Measurements from ENCODE around the gene PCSK5.
"Not testable (repeated sequence)": the region's sequence is repeated elsewhere in the genome, so short reads cannot be mapped to it uniquely, and the experiment has no call there.

Gene PCSK5

DNA sequence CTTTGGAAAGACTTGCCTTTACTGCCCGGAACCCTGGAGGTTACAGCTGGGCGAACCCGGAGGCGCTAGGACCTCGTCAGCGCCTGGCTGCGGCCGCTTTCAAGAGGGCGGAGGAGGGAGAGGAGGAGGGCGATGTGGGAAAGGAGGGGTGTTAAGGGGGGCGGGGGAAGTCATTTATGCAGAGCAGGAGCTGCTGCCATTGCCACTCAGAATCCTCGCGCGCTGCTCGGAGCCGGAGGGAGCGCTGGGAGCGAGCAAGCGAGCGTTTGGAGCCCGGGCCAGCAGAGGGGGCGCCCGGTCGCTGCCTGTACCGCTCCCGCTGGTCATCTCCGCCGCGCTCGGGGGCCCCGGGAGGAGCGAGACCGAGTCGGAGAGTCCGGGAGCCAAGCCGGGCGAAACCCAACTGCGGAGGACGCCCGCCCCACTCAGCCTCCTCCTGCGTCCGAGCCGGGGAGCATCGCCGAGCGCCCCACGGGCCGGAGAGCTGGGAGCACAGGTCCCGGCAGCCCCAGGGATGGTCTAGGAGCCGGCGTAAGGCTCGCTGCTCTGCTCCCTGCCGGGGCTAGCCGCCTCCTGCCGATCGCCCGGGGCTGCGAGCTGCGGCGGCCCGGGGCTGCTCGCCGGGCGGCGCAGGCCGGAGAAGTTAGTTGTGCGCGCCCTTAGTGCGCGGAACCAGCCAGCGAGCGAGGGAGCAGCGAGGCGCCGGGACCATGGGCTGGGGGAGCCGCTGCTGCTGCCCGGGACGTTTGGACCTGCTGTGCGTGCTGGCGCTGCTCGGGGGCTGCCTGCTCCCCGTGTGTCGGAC lies at the start of gene PCSK5:
Gene PCSK5 (plus strand): TSS at position 202 of the 805 bp plus-strand sequence. CDS start 509 bp downstream, at position 711.
- DNase-seq (ENCODE audit: low spot score): peak; percentile 88

DNA sequence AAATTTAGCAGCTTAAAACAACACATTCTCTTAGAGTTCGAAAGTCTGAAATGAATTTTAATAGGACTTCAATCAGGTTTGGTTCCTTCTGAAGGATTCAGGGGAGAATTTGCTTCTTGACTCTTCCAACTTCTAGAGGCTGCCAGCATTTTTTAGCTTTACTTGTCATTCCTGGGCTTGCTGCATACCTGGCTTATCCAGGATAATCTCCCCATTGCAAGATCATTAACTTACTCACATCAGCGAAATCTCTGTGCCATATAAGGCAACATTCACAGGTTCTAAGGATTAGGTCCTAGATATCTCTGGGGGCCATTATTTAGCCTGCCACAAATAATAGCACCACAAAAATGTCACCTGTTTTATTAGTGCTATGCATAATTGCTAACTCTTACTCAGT lies 46.2 kb upstream of the PCSK5 start:
- DNase-seq (ENCODE audit: low spot score): no peak

DNA sequence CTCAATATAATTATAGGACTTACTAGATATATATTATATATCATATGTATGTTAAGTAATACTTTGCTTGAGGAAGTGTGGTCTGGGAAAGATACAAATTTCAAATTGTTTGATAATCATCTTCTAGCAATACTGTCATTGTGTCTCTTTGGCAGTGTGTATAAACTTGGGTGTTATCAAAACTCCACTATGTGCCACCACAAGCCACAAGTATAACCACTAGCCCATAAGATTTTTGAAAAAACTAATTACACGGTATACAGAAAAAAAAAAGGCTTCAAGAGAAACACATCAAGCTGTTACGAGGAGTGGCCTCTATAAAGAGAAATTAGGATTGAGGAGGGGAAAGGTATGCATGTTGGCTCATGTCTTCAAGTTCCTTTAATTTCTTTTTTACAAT lies 44.7 kb upstream of the PCSK5 start:
- DNase-seq (ENCODE audit: low spot score): no peak

DNA sequence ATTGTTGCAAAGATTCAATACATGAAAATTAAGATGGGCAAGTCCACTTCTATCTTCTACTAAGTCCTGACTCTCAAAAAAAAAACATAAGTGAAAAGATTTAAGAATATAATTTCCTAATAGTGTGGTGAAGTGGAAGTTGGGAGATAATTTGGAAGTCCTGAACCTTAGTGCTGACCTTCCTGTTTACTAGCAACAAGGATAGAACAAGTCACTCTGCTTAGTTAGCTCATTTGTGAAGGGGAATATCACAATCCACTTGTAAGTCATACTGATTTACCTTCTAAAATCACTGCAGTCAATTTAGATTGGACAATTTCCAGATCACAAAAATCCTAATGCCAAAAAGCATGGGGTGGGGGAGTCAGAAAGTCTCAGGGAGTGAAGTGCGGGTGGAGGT lies 43.4 kb upstream of the PCSK5 start:
- DNase-seq (ENCODE audit: low spot score): no peak

DNA sequence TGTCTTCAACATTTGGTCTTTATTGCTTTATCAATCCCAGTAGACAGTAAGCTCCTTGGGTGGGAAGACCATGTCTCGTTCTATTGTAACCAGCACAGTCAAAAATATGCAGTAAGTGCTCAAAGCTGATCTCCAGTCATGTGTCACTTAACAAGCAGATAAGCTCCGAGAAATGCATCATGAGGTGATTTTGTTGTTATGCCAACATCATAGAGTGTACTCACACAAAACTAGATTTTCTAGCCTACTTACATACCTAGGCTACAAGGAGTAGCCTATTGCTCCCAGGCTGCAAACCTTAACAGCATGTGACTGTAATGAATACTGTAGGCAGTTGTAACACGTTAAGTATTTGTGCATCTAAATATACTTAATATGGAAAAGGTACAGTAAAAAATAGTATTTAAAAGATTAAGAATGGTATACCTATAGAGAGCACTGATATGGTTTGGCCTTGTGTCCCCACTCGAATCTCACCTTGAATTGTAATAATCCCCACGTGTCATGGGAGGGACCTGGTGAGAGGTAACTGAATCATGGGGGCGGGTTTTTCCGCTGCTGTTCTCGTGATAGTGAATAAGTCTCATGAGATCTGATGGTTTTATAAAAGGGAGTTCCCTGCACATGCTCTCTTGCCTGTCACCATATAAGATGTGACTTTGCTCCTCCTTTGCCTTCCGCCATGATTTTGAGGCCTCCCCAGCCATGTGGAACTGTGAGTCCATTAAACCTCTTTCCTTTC lies 39.8 kb upstream of the PCSK5 start:
- DNase-seq (ENCODE audit: low spot score): no peak

DNA sequence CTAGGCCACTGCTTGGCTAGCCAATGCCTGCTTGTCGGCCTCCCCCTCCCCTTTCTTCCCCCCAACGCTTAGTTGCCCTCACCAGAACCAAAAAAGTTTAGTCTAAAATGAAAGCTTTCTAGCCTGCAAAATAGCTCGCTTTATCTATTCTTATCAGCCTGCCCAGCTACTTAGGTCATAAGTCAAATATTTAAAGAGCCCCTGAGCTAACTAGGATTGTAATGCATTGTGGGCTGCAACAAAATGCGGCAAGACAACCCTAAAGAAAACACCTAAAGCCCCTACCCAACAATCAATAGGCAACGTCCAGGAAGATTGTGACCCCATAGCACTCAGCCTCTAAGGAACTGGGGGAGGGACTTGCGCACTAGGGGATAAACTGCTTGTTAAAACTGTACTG lies 38.6 kb upstream of the PCSK5 start:
- no peak for DNase-seq (ENCODE audit: low spot score)

DNA sequence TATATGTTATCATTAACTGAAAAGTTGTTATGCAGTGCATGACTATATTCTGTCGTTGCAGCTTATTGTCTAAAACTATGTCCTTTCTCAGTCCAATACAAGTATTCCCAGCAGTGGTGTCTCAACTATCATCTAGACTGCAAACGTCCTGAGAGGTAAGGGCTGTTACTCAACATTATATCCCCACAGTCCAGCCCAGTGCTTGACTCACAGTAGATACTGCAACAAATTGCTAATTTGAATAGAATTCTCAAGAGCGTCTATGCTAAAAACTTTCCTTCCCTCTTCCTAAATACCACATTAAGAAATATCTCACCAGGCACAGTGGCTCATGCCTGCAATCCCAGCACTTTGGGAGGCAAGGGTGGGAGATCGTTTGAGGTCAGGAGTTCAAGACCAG lies 37.7 kb upstream of the PCSK5 start:
- DNase-seq (ENCODE audit: low spot score): no peak

DNA sequence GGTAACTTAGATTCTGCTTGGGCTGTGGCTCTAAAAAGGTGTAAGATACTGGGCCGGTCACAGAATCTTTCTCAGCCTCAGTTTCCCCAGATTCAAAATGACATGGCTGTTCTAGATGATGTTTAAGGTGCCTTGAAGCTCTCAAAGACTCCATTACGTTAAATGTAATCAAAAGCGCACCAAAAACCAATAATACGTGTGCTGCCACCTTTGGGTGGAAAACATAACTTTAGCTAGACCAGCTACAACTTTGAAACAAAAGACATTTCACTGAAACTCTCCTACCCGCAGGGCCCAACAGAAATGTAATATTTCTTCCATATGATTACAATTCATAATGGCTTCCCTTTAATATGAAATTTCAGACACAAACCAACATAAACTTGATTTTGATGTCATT lies 35.0 kb upstream of the PCSK5 start:
- peak; percentile 20 for DNase-seq (ENCODE audit: low spot score)

DNA sequence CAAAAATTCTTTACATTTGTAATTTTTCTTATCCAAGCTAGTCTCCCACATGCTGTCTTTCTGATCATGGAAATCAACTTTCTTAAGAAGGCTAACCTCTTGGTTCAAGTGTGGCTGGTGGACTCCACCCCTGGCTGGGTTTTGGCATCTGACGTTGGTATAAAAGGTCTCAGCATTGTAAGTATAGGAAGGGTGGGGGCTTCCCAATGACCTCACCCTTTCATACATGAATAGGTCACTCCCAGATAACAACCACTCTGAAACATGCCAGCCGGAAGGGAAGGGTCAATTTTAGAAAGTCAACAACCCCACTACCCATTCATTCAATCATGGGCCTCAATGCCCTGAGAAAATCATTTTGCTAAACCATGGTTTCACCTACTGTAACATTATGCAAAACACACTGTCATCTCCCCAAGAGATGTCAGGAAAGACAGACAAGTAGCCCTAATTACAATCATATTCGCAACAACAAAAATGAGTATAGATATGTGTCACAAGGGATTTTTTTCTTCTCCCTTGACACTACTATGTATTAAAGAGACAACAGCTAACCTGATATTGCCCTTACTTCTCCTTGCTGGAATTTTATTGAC lies 31.9 kb upstream of the PCSK5 start:
- no peak for DNase-seq (ENCODE audit: low spot score)

DNA sequence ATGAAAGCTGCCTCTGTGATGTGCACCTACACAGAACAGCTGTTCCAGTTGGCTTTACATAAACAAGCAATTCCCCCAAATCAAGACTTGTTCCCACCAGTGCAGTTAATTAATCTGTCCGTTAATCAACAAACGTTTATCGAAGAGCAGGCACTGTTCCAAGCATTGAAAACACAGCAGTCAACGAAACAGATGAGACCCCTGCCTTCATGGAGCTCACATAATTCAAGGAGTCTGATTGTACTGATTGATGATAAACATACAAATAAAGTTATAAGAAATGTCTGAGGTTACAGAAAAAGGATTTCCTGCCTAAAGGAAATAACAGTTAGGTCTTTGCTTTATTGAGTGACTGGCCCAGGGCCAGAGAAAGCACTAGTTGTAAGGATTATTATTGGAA lies 26.2 kb upstream of the PCSK5 start:
- no peak for DNase-seq (ENCODE audit: low spot score)

DNA sequence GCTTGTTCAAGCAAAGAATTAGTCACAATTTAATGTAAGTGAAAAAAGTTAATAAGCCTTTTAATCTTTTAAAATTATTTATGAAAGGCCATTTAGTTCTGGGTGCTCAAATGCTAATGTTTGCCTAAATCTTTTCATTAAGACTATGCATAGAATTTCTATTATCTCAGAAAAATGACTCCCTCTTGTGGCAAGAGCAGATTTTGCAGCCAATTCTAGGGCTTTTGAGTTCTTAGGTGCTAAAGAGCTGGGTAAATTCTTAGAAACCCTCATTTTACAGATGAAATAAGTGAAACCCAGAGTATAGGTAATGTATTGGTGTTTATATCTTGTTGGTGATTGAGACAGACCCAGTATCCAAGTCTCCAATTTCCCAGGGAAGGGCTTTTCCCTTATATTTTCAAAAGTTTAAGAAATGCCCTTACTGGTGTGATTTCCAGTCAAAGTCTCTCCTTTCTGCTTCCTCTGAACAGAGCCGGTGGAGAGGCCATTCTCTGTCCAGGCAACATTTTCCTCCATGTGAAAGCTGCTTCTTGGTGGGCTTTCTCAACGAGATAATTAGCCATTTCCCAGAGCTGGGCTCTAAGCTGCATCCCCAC lies 24.1 kb upstream of the PCSK5 start:
- DNase-seq (ENCODE audit: low spot score): peak; percentile 55

DNA sequence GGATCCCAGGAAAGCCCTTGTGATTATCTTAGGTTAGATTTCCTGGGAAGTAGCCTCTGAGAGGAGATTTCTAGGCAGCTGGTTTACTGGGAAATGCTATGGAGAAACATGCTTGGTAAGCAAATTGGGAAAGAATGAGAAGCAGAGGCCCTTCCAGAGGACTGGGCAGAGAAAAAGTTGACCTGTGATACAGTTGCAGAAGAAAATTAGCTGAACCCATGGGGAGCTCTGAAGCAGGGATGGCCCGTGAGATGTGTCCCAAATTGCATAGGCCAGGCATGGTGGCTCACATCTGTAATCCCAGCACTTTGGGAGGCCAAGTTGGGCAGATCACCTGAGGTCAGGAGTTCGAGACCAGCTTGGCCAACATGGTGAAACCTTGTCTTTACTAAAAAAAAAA lies 21.9 kb upstream of the PCSK5 start:
- DNase-seq (ENCODE audit: low spot score): not testable (repeated sequence)

DNA sequence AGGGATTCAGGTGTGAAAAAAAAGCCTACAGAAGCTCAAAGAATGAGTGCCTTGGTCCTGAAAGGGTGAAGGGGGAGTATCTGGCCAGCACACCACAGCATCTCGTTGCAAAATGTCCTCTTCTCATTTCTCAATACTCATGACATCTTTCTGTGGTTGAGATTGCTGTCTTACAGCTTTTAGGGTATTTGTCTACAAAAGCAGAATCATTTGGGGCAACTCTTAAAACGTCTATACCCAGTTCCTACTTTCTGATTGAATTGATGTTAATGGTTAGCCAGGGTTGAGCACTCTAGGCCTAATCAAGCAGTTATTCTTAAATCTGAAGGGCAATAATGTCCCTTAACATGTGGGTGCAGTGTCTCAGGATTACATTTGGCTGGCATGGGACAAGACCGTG lies 21.2 kb upstream of the PCSK5 start:
- no peak for DNase-seq (ENCODE audit: low spot score)

DNA sequence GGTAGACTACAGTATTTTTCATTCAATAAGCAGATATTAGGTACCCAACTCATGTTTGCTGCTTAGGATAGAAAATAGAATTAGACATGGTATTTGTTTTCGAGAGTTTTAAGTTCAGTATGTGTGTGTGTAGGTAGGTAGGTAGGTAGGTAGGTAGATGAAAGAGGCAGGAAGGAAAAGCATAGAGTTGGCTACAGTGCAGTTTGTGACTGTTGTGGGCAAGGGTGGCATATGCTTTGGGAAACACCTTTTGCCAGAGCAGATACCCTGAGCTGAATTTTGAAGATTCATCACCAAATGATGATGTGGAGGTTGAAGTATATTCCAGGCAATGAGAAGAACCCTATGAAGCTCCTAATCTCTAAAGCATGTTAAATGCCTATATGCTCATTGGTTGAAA lies 20.0 kb upstream of the PCSK5 start:
- no peak for DNase-seq (ENCODE audit: low spot score)

DNA sequence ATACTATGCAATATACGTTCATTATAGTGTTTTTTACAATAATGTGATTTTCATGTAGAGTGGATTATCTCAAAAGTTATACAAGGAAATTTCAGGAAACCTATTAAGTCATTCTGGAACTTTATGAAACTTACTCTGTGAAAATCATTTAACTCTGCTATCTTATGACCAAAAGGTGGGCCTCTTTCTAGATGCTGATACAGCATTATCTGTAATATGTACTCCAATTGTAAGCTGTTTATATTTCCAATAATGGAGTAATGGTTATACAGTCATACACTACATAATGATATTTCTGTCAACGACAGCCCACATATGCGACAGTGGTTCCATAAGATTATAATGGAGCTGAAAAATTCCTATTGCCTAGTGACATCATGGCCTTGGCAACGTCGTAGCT lies 18.8 kb upstream of the PCSK5 start:
- DNase-seq (ENCODE audit: low spot score): no peak

DNA sequence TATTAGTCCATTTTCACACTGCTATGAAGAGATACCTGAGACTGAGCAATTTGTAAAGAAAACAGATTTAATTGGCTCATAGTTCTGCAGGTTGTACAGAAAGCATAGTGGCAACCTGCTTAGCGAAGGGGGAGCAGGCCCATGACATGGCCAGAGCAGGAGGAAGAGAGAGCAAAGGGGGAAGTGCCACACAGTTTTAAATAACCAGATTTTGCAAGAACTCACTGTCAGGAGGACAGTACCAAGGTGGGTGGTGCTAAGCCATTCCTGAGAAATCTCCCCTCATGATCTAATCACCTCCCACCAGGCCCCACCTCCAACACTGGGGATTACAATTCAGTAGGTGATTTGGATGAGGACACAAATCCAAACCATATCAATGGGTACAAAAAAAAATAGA lies 16.8 kb upstream of the PCSK5 start:
- no peak for DNase-seq (ENCODE audit: low spot score)

DNA sequence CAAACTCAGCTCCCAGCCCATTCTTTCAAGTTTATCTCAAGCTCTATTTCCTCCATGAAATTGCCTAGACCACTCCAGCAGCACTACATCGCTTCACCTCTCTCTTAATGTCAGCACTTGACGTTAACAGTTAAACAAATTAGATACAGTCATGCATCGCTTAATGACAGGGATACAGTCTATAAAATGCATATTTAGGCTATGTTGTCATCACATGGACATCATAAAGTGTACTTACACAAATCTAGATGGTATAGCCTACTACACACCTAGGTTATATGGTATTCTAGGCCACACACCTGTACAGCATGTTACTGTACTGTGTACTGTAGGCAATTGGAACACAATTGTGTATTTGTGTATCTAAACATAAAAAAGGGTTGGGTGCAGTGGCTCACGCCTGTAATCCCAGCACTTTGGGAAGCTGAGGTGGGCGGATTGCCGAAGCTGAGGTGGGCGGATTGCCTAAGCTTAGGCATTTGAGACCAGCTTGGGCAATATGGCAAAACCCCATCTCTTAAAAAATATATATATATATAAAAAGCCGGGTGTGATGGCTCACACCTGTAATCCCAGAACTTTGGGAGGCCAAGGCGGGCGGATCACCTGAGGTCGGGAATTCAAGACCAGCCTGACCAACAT lies 13.4 kb upstream of the PCSK5 start:
- no peak for DNase-seq (ENCODE audit: low spot score)

DNA sequence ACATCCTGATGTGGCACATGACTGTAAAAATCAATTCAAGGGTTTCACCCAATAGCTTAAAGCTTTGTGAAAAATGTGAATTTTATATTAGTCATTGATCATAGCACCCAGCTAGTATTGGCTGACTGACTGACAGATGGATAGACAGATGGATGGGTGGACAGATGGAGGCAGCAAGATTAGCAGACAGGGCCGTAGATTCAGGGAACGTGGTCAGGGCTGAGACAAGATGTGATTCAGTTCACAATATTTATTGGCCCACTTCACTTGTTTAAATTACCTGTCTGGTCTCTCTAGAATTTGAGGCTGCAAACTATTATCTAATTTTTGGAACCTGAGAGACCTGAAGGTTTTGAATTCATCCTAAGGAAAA lies 12.0 kb upstream of the PCSK5 start:
- DNase-seq (ENCODE audit: low spot score): no peak

DNA sequence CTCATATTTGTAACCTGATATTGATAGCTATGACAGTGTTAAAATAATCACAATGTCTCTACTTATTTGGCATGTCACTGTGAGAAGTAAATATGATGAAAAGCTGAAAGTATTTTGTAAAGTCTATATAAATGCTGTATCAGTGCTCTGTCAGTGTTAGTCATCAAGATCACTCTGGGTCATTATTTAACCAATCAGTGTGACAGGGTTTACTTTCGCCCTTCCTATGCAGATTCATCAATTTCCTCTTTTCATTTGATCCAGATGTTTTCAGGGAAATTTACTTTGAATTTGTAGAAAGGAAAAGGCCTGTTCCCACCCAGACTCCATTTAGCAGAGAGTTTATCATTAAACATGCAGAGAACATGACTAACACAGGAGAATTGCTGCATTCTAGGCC lies 9.9 kb upstream of the PCSK5 start:
- no peak for DNase-seq (ENCODE audit: low spot score)

DNA sequence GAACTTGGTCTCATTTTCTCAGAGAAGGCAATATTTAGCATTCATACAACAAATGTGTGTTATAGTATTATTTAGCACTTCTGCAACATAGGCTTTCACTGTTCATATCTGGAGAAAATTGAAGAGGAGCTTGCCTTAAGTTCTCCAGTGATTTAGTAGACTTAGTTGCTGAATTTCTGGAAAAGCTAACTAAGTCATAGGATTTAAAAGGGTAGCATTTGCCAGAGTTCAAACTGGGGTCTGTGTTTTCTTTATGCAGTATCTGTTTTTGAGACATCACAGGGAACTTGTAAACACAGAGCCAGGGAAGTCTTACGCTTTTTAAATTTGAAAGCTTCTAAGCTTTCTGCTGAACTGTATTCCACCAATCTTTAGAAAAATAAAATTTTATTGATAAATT lies 8.7 kb upstream of the PCSK5 start:
- DNase-seq (ENCODE audit: low spot score): no peak

DNA sequence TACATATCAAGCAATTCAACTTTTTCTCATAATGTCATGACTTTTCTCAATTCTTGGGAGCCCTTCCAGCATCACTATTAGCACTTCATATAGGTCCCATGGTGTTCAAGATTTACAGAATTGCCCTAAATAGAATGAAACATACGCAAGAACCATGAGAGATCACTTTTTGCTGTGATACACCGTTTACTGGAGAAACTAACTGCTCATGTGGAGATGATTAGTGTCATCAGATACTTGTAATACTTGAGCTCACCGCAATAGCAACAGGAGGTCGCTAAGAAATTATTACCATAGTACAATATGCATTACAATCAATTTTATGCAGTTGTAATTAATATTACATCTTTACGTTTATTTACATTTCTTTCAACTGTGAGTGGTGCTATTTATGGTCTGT lies 4.8 kb upstream of the PCSK5 start:
- DNase-seq (ENCODE audit: low spot score): no peak

DNA sequence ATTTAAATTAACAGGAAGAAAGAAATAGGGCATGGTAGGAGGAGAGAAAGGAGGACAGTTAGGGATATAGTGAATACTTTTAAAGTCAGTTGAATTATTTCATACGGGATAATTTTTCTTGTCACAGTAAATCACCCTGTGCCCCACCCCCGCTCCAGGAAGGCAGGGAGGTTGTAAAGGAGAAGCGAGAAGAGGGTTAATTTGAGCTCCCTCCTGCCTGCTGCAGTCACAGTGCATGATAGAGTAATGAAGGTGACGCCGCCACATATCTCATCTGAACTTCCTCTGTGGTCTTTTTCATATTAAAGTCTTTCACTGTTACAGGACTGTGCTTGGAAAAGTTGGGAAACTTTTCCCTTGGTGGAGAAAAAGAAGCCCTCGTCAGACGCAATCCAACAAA lies 896 bp upstream of the PCSK5 start:
- peak; percentile 16 for DNase-seq (ENCODE audit: low spot score)

All from LoVo (cell line).